HG02970 (cell line): ENCODE results near the gene FIS1.
"Not testable (repeated sequence)": the region's sequence is repeated elsewhere in the genome, so short reads cannot be mapped to it uniquely, and the experiment has no call there.

Experiments used
- ATAC-seq: cut with Tn5 transposase; IDR thresholded peaks from one replicate; pipeline ENCODE4 v1.9.1; 2021; ENCODE audit warnings: mild to moderate bottlenecking, moderate library complexity, moderate number of reproducible peaks; ENCODE audit not compliant: unreplicated experiment, low FRiP score

The FIS1 gene

DNA sequence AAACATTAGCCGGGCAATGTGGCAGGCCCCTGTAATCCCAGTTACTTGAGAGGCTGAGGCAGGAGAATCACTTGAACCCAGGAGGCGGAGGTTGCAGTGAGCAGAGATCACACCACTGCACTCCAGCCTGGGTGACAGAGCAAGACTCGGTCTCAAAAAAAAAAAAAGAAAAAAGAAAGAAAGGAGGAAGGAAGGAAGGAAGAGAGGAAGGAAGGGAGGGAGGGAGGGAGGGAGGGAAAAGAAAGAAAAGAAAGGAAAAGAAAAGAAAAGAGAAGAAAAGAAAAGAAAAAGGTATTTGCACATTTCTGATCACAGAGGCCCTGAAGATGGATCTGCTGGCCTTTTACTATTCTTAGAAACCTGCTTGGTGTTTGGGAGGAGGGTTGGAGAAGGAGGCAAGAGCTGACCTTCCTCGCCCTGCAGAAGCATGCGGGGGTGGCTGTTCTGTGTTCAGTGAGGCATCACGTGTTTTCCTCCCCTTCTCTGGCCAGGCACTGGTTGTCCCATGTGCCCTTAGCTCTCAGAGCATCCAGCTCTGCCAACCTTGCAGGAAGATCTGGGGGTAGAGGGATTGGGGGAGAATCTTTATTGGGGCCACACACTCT, 19.3 kb upstream of the FIS1 start:
- not testable (repeated sequence) for ATAC-seq

DNA sequence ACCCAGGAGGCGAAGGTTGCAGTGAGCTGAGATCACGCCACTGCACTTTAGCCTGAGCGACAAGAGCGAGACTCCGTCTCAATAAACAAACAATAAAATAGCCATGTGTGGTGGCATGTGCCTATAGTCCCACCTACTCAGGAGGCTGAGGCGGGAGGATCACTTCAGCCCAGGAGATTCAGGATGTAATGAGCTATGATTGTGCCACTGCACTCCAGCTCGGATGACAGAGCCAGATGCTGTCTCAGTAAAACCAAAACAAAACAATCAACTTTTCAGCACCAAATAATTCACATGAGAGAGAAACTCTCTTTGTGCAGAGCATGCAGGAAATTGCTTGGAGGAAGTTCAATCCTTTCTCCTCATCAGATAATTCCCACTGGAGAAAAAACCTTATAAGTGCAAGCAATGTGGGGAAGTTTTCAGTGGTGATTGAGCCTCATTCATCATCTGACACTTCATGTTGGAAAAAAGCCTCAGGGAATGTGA, 13.4 kb upstream of the FIS1 start:
- no peak for ATAC-seq

GRCh38 chr7:101255796-101256195, 10.9 kb upstream of the FIS1 start:
- ATAC-seq = no peak

GRCh38 chr7:101253199-101253598, 8.3 kb upstream of the FIS1 start:
- not testable (repeated sequence) for ATAC-seq

- ATAC-seq = peak; percentile 96
These were observed 7.2 kb upstream of the FIS1 start for GRCh38 chr7:101251871-101252659.

GRCh38 chr7:101250324-101250723, 5.4 kb upstream of the FIS1 start:
- no peak for ATAC-seq

DNA sequence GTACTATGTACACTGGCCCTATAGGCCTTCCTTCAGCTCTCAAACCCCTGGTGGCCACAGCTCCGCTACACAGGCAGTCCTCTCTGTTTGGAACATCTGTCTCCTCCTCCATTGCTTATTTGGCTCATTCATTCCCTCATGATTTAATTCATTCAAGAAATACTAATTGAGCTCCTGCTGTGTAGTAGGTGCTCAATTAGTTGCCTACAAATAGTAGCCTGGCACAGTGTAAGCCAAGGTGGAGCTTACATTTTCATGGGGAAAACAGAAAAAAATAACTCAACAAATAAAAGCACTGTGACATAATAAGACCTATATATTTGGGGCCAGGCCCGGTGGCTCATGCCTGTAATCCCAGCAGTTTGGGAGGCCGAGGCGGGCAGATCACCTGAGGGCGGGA, 3.4 kb upstream of the FIS1 start:
- no peak for ATAC-seq

DNA sequence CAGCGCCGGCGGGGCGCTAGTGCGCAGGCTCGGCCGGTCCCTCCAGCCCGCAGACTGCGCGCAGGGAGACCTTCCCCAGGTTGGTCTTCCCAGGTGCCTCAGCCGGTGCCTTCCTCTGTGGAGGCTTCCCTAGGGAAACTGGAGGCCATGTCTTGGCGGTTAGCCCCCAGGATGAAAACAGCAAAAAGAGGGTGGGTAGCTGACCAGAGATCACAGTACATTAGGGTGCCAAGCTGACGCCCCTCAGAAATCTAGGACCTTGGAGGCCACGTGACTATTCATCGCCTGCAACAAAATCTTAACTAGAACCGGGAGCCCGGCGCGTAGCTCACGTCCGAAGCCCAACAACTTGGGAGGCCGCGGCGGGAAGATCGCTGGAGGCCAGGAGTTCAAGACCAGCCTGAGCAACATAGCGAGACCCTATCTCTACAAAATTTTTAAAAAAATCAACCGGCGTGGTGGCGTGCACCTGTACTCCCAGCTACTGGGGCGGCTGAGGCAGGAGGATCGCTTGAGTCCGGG, 327 bp upstream of the FIS1 start:
- no peak for ATAC-seq

- ATAC-seq = no peak
These were observed 1.1 kb downstream of the FIS1 start for GRCh38 chr7:101243646-101244374.

GRCh38 chr7:101241443-101242349, 3.2 kb downstream of the FIS1 start:
- ATAC-seq = no peak

DNA sequence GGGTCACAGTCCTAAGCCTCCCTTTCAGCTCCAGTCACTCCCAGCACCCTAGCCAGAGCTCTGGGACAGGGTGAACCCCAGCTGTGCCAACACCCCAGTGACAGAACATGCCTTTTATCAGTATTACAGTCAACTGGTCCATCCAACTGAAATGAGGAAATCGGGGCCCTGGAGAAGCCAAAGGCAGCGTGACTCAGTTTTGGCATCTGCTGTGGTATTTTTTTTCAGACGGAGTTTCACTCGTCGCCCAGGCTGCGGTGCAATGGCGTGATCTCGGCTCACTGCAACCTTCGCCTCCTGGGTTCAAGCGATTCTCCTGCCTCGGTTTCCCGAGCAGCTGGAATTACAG, 3.9 kb downstream of the FIS1 start:
- no peak for ATAC-seq

DNA sequence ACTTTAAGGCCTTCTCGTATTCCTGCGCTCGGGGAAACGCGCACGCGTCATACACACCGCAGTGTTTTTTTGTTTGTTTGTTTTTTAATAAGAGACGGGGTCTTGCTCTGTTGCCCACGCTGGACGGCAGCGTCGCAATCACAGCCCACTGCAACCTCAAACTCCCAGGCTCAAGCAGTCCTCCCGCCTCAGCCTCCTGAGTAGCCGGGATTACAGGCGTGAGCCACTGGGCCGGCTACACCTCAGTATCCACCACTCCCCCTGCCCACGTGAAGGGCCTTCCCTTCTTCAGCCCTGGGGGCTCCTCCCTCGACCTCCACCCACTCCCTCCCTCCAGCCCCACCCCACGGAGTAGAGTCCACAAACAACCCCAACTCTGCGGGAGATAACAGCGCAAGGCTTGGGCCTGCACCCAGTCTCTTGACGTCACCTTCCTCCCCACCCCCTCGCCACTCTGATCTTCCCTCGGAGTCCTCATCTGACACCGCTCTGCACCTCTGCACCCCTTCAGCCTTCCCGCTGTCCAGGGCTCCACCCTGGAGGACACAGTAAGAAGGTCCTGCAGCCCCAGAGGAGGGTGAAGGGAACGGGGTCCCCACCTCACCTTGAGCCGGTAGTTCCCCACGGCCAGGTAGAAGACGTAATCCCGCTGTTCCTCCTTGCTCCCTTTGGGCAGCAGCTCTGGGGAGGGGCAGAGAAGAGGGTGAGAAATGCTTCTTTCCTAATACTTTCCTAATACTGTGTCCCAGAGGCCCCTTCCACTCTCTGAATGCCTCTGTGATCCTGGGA, 4.5 kb downstream of the FIS1 start:
- ATAC-seq = no peak

- no peak for ATAC-seq
These were observed 5.0 kb downstream of the FIS1 start for GRCh38 chr7:101239951-101240220.

- no peak for ATAC-seq
These were observed 5.5 kb downstream of the FIS1 start for GRCh38 chr7:101239191-101239950.

- ATAC-seq = no peak
These were observed 6.4 kb downstream of the FIS1 start for GRCh38 chr7:101238226-101239182.

DNA sequence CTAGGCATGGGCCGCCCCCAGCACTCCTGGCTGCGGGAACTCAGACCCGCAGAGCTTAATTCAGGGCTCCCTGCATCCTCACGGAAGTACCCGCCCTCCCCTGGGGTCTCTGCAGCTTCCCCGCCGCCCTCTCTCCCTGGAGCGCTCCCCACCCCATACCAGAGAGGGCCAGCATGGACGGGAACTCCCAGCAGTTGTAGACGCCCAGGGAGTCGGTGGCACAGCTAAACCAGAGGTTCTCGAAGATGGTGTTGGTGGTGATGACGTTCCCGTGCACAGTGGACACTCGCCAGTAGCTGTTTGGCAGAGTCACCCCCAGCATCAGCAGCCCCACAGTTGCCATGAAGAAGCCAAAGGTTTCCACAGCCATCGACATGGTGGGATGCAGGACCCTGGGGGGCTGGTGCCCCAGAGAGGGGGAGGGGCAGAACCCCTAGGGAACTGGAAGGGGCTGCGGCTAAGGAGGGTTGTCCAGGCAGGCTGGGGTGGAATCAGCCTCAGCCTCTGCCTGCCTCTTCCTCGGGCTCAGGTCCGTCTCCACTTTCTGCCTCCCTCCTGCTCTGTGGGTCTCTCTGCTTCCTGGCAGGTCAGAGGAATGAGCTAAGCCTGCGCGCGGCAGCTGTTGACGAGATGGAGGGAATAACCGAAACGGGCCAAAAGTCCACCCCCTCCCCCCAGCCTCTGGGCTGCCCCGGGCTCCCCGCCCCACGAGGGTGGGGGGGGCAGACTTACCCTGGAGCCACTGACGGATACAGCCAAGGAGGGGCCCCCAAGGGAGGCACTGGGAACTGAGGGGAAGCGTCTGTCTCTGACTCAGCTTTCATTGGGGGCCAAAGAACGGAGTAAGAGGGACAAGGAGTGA, 7.4 kb downstream of the FIS1 start, which contains the start of gene CLDN15:
CLDN15 (minus strand) TSS at position 597 of the 862 bp plus-strand sequence; CDS start at position 376, 221 bp downstream.
- no peak for ATAC-seq
